H9 (cell line): ENCODE results near the gene LY6G6F. TPM values are rescaled to one million over a fixed set of nuclear protein-coding genes. Genes with fewer than 3 reads are reported as not detected.

Source experiments
- DNase-seq: peaks from one replicate; pipeline ENCODE4 v3.0.0-alpha.2; 2017
- H2AFZ ChIP-seq: one replicate; pipeline ENCODE4 v1.6.1; 2013; ENCODE audit warnings: mild to moderate bottlenecking, low read length, control low read depth, moderate library complexity
- H2AK5ac ChIP-seq: 2 replicates; pipeline ENCODE4 v1.6.1; 2013; ENCODE audit warnings: low read length, control low read depth, mixed read lengths; ENCODE audit not compliant: insufficient read length
- H2BK120ac ChIP-seq: one replicate; pipeline ENCODE4 v1.6.1; 2013; ENCODE audit warnings: low read depth, mild to moderate bottlenecking, low read length, control low read depth, inconsistent platforms; ENCODE audit not compliant: poor library complexity, severe bottlenecking
- H2BK12ac ChIP-seq: 2 replicates; pipeline ENCODE4 v1.6.1; 2013; ENCODE audit warnings: low read length, control low read depth, mixed read lengths, low read depth; ENCODE audit not compliant: insufficient read length
- H2BK15ac ChIP-seq: 2 replicates; pipeline ENCODE4 v1.6.1; 2013; ENCODE audit warnings: low read depth, low read length, control low read depth
- H2BK20ac ChIP-seq: one replicate; pipeline ENCODE4 v1.6.1; 2013; ENCODE audit warnings: low read depth, mild to moderate bottlenecking, low read length, control low read depth, inconsistent platforms; ENCODE audit not compliant: poor library complexity, severe bottlenecking
- H2BK5ac ChIP-seq: 2 replicates; pipeline ENCODE4 v1.6.1; 2013; ENCODE audit warnings: low read length, control low read depth, mixed read lengths; ENCODE audit not compliant: insufficient read length
- H3K14ac ChIP-seq: 2 replicates; pipeline ENCODE4 v1.6.1; 2013; ENCODE audit warnings: low read length, control low read depth; ENCODE audit not compliant: insufficient read depth
- H3K18ac ChIP-seq: 2 replicates; pipeline ENCODE4 v1.6.1; 2013; ENCODE audit warnings: low read depth, mild to moderate bottlenecking, mixed read lengths, low read length, control low read depth; ENCODE audit not compliant: insufficient read length
- H3K23ac ChIP-seq: 2 replicates; pipeline ENCODE4 v1.6.1; 2013; ENCODE audit warnings: low read length, control low read depth, mixed read lengths, low read depth; ENCODE audit not compliant: insufficient read length
- H3K23me2 ChIP-seq: 2 replicates; pipeline ENCODE4 v1.6.1; 2013; ENCODE audit warnings: low read depth, mild to moderate bottlenecking, mixed read lengths, low read length, control low read depth; ENCODE audit not compliant: insufficient read length, poor library complexity, severe bottlenecking
- H3K27ac ChIP-seq: 2 replicates; pipeline ENCODE4 v1.5.1; 2013; ENCODE audit warnings: low read length, control low read depth, mixed read lengths, low read depth; ENCODE audit not compliant: insufficient read length
- H3K27me3 ChIP-seq: 2 replicates; pipeline ENCODE4 v1.6.1; 2013; ENCODE audit warnings: low read length, control low read depth, inconsistent platforms; ENCODE audit not compliant: insufficient read depth
- H3K4ac ChIP-seq: 2 replicates; pipeline ENCODE4 v1.6.1; 2013; ENCODE audit warnings: low read depth, mild to moderate bottlenecking, control low read depth, inconsistent platforms, low read length, moderate library complexity
- H3K4me1 ChIP-seq: 2 replicates; pipeline ENCODE4 v1.6.1; 2013; ENCODE audit warnings: low read length, control low read depth, inconsistent platforms; ENCODE audit not compliant: insufficient read depth
- H3K4me2 ChIP-seq: 2 replicates; pipeline ENCODE4 v1.6.1; 2013; ENCODE audit warnings: low read length, control low read depth, mixed read lengths; ENCODE audit not compliant: insufficient read length, insufficient read depth
- H3K56ac ChIP-seq: 2 replicates; pipeline ENCODE4 v1.6.1; 2013; ENCODE audit warnings: low read depth, mild to moderate bottlenecking, mixed read lengths, low read length, control low read depth; ENCODE audit not compliant: insufficient read length
- H3K79me1 ChIP-seq: 2 replicates; pipeline ENCODE4 v1.6.1; 2013; ENCODE audit warnings: low read depth, mild to moderate bottlenecking, moderate library complexity, low read length, control low read depth, inconsistent platforms; ENCODE audit not compliant: insufficient read depth, poor library complexity, severe bottlenecking
- H3K79me2 ChIP-seq: 2 replicates; pipeline ENCODE4 v1.6.1; 2013; ENCODE audit warnings: low read length, control low read depth, inconsistent platforms; ENCODE audit not compliant: insufficient read depth
- H3K9ac ChIP-seq: 2 replicates; pipeline ENCODE4 v1.6.1; 2013; ENCODE audit warnings: low read length, control low read depth, mixed read lengths; ENCODE audit not compliant: insufficient read length; ENCODE audit errors: extremely low read depth
- H3K9me3 ChIP-seq: one replicate; pipeline ENCODE4 v1.6.1; 2013; ENCODE audit warnings: low read depth, low read length, inconsistent platforms; ENCODE audit not compliant: control insufficient read depth
- H3T11ph ChIP-seq: one replicate; pipeline ENCODE4 v1.6.1; 2013; ENCODE audit warnings: mild to moderate bottlenecking, low read length, control low read depth, inconsistent platforms
- H4K20me1 ChIP-seq: one replicate; pipeline ENCODE4 v1.6.1; 2013; ENCODE audit not compliant: control insufficient read depth, insufficient read length, insufficient read depth
- H4K5ac ChIP-seq: 2 replicates; pipeline ENCODE4 v1.6.1; 2013; ENCODE audit warnings: low read depth, mild to moderate bottlenecking, mixed read lengths, low read length, control low read depth; ENCODE audit not compliant: insufficient read length
- H4K8ac ChIP-seq: replicated peaks from 2 replicates; pipeline ENCODE4 v1.6.1; 2013; ENCODE audit warnings: low read length, control low read depth, mixed read lengths, low read depth; ENCODE audit not compliant: insufficient read length
- H4K91ac ChIP-seq: 2 replicates; pipeline ENCODE4 v1.6.1; 2013; ENCODE audit warnings: low read depth, mild to moderate bottlenecking, moderate library complexity, mixed read lengths, low read length, control low read depth; ENCODE audit not compliant: insufficient read length
- H3K27ac Mint-ChIP-seq, 3 experiments: 2 replicates in 2 of 3; 3 replicates in 1 of 3; pipeline ENCODE4 v1.8.0; 2020 to 2021; ENCODE audit warnings: mixed read lengths in 3 of 3, mild to moderate bottlenecking in 1 of 3, moderate library complexity in 1 of 3
- H3K27me3 Mint-ChIP-seq: 2 replicates; pipeline ENCODE4 v1.8.0; 2021; ENCODE audit warnings: low read depth, mild to moderate bottlenecking, moderate library complexity, mixed read lengths
- H3K36me3 Mint-ChIP-seq, 3 experiments: 2 replicates in 2 of 3; 3 replicates in 1 of 3; pipeline ENCODE4 v1.8.0; 2020 to 2021; ENCODE audit warnings: low read depth in 3 of 3, mixed read lengths in 3 of 3; ENCODE audit not compliant: insufficient read depth in 1 of 3
- H3K4me1 Mint-ChIP-seq, 2 experiments: 2 replicates each; pipeline ENCODE4 v1.8.0; 2020; ENCODE audit warnings: mixed read lengths in 2 of 2
- H3K4me3 Mint-ChIP-seq, 2 experiments: 2 replicates in 1 of 2; 3 replicates in 1 of 2; pipeline ENCODE4 v1.8.0; 2020 to 2021; ENCODE audit warnings: mild to moderate bottlenecking in 2 of 2, mixed read lengths in 2 of 2, moderate library complexity in 1 of 2
- H3K9me3 Mint-ChIP-seq, 2 experiments: 2 replicates in 1 of 2; 3 replicates in 1 of 2; pipeline ENCODE4 v1.8.0; 2020; ENCODE audit warnings: mild to moderate bottlenecking in 2 of 2, mixed read lengths in 2 of 2, moderate library complexity in 1 of 2
- WGBS: extraction: QIAGEN DNeasy Blood & Tissue Kit; methylation state at CpG from one replicate; pipeline ENCODE4 v1.1.7; 2013; ENCODE audit warnings: missing lambda C conversion rate, low lambda C conversion rate, mixed read lengths; ENCODE audit not compliant: insufficient read length; ENCODE audit errors: extremely low coverage; 5-methylcytosine and 5-hydroxymethylcytosine counted together
- total RNA-seq: library from RNA; stranded (reverse); gene quantifications from 2 replicates; pipeline ENCODE4 v1.2.1, GENCODE V29; 2021
- TF ChIP-seq, protein P1 (sequence below): fragments of 200-600 bp; sonication (generic); conservative IDR thresholded peaks from 3 replicates; pipeline ENCODE4 v1.8.0; 2021; ENCODE audit warnings: antibody characterized with exemption, mild to moderate bottlenecking

The LY6G6F gene
- total RNA-seq, 1 experiment from 2014 or later, result not detected

DNA sequence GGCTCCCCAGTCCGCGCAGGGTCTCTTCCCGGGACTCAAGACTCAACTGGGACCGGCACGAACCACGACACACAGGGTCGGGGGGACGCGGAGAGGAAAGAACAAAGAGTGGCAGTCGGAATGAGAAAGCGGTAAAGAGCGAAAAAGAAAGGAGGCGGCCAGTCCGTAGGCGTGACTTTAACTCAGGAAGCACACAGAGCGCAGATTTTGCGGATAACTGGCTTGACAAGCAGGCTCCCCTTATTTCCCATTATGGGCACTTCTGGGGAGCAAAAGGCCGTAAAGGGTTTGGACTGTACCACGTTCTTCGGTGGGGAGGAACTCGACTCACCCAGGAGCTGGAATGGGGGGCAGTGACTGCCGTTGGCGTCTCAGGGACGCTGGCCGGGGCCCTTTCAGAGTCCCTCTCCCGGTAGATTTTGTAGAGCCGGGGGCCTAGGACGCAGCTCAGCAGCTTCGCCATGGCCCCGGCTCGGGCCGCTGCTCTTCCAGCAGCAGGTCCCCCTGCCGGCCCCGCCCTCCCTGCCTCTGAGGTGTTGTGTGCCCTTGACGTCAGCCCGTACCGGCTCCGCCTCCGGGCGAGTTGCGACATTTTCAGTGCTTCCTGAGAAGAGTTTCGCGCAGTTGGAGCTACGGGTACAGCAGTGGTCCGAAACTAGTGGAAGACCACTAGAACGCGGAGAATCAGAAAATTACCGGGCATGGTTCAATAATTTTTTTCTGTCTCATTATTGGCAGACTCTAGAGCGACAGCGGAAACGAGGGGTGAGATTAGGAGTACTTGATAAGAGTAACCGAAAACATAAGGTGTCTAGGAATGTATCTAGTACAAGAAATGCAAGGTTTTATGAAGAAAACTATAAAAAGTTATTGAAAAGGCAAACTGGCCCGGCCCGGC lies 3.6 kb upstream of the LY6G6F start, which contains the start of gene ABHD16A:
ABHD16A (minus strand) TSS at position 506 of the 898 bp plus-strand sequence; CDS start at position 463, 43 bp downstream.
- Histone ChIP-seq H4K8ac (no peak within 1 kb of the TSS), H3K9ac (peak within 1 kb of the TSS; percentile 79), H2AFZ (peak within 1 kb of the TSS; percentile 43), H3K79me2 (peaks cover 2% of the 10 kb centered on the region; the same call in 1 of the 2 replicates), H3K79me1 (peaks cover 6% of the 10 kb centered on the region), H3T11ph (no peak within 1 kb of the TSS), H3K4ac (no peak within 1 kb of the TSS; the same call in 1 of the 2 replicates), H2BK12ac (no peak within 1 kb of the TSS), H3K23me2 (peaks cover 6% of the 10 kb centered on the region), H4K20me1 (no peaks in the 10 kb centered on the region), H4K5ac (no peak within 1 kb of the TSS), H3K4me2 (peak within 1 kb of the TSS; percentile 91), H2BK15ac (no peak within 1 kb of the TSS), H3K4me1 (peaks cover 4% of the 10 kb centered on the region; the same call in 1 of the 2 replicates), H2BK120ac (no peak within 1 kb of the TSS), H2AK5ac (no peak within 1 kb of the TSS), H3K9me3 (no peaks in the 10 kb centered on the region), H3K56ac (no peak within 1 kb of the TSS), H2BK20ac (no peak within 1 kb of the TSS), H3K18ac (peak within 1 kb of the TSS; percentile 94), H3K27me3 (no peaks in the 10 kb centered on the region), H3K23ac (no peak within 1 kb of the TSS), H3K27ac (no peak within 1 kb of the TSS), H2BK5ac (no peak within 1 kb of the TSS), H3K14ac (peak within 1 kb of the TSS; percentile 81), H4K91ac (no peak within 1 kb of the TSS)
- Mint-ChIP-seq H3K36me3 (peaks cover 0 to 18% (median 4%) of the 10 kb centered on the region in 3 experiments; a peak in 4 of 7 replicates), H3K4me1 (peaks cover 11% of the 10 kb centered on the region in 2 experiments), H3K27ac (peak within 1 kb of the TSS; percentile 91 to 96 (median 96)), H3K27me3 (peaks cover 1% of the 10 kb centered on the region; the same call in 1 of the 2 replicates), H3K9me3 (no peaks in the 10 kb centered on the region; a peak in 1 of 5 replicates), H3K4me3 (peak within 1 kb of the TSS; percentile 96 to 98)
- TF ChIP-seq, protein P1, sequence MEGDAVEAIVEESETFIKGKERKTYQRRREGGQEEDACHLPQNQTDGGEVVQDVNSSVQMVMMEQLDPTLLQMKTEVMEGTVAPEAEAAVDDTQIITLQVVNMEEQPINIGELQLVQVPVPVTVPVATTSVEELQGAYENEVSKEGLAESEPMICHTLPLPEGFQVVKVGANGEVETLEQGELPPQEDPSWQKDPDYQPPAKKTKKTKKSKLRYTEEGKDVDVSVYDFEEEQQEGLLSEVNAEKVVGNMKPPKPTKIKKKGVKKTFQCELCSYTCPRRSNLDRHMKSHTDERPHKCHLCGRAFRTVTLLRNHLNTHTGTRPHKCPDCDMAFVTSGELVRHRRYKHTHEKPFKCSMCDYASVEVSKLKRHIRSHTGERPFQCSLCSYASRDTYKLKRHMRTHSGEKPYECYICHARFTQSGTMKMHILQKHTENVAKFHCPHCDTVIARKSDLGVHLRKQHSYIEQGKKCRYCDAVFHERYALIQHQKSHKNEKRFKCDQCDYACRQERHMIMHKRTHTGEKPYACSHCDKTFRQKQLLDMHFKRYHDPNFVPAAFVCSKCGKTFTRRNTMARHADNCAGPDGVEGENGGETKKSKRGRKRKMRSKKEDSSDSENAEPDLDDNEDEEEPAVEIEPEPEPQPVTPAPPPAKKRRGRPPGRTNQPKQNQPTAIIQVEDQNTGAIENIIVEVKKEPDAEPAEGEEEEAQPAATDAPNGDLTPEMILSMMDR, result no peak
- DNase-seq, result peak; percentile 99
- no CpG with 5 or more reads among the region's 54 CpGs for WGBS
